A673 (cell line): ENCODE results near the gene BORCS8. TPM values are rescaled to one million over a fixed set of nuclear protein-coding genes. Genes with fewer than 3 reads are reported as not detected.
A peak's percentile ranks its signal among the peaks of the same experiment; 100 is the strongest.

Experiments
- BruUV-seq: library from RNA; stranded (reverse); fragments of 400-500 nt; replicated peaks from 2 replicates; lab custom pipeline; 2021; lab: Mats Ljungman, UMichigan
- CTCF ChIA-PET: fragments of 300-600 bp; sonication (Branson Sonifier 250); formaldehyde crosslinking; loops from one replicate; lab custom pipeline; 2022; ENCODE audit warnings: antibody characterized with exemption; lab: Charles Lee
- POLR2A ChIA-PET: fragments of 300-600 bp; sonication (Branson Sonifier 250); formaldehyde crosslinking; loops from one replicate; lab custom pipeline; 2022; ENCODE audit warnings: antibody characterized with exemption; ENCODE audit not compliant: low non-redundant PET; lab: Charles Lee
- DNase-seq: peaks from one replicate; pipeline ENCODE4 v3.0.0-alpha.2; 2015; ENCODE audit warnings: low spot score
- H3K27ac ChIP-seq: fragments of 200-600 bp; sonication (generic); 2 replicates; pipeline ENCODE4 v1.5.1; 2016; ENCODE audit warnings: mixed run types, low read depth, mild to moderate bottlenecking, mixed read lengths, antibody characterized with exemption, low read length; ENCODE audit not compliant: poor library complexity, severe bottlenecking
- H3K27me3 ChIP-seq: fragments of 200-600 bp; sonication (generic); replicated peaks from 2 replicates; pipeline ENCODE4 v1.6.1; 2017; ENCODE audit warnings: mixed run types, low read depth, mild to moderate bottlenecking, mixed read lengths, antibody characterized with exemption, low read length; ENCODE audit not compliant: insufficient read depth, poor library complexity
- H3K36me3 ChIP-seq: fragments of 200-600 bp; sonication (generic); 2 replicates; pipeline ENCODE4 v1.6.1; 2016; ENCODE audit warnings: mixed run types, mild to moderate bottlenecking, mixed read lengths, antibody characterized with exemption, low read length; ENCODE audit not compliant: insufficient read depth, poor library complexity, severe bottlenecking
- H3K4me1 ChIP-seq: fragments of 200-600 bp; sonication (generic); 2 replicates; pipeline ENCODE4 v1.6.1; 2017; ENCODE audit warnings: mixed run types, mild to moderate bottlenecking, mixed read lengths, antibody characterized with exemption, low read length; ENCODE audit not compliant: insufficient read depth, poor library complexity, severe bottlenecking
- H3K4me3 ChIP-seq: fragments of 200-600 bp; sonication (generic); 2 replicates; pipeline ENCODE4 v1.5.1; 2016; ENCODE audit warnings: low read depth, mixed run types, mild to moderate bottlenecking, mixed read lengths, low read length; ENCODE audit not compliant: poor library complexity, severe bottlenecking
- H3K9me3 ChIP-seq: fragments of 200-600 bp; sonication (generic); 2 replicates; pipeline ENCODE4 v1.6.1; 2016; ENCODE audit warnings: mixed run types, low read depth, mild to moderate bottlenecking, mixed read lengths, antibody characterized with exemption, low read length; ENCODE audit not compliant: poor library complexity, severe bottlenecking
- CTCF ChIP-seq: fragments of 300-800, 200-600 bp; sonication (generic); conservative IDR thresholded peaks from 2 replicates; pipeline ENCODE4 v1.5.1; 2017; ENCODE audit warnings: low read depth, mild to moderate bottlenecking, antibody characterized with exemption, low read length, moderate library complexity, mixed read lengths
- EZH2 ChIP-seq: fragments of 200-600 bp; sonication (generic); IDR thresholded peaks from 2 replicates; pipeline ENCODE4 v1.6.1; 2017; ENCODE audit warnings: borderline replicate concordance, low read depth, mild to moderate bottlenecking, mixed read lengths, antibody characterized with exemption, low read length; ENCODE audit not compliant: poor library complexity, severe bottlenecking
- intact Hi-C: fragments of 100-400 bp; cut with micrococcal nuclease; formaldehyde crosslinking; loops from one replicate; pipeline ENCODE4 v1.10.0; 2022; ENCODE audit not compliant: unreplicated experiment
- total RNA-seq: library from RNA; stranded (reverse); gene quantifications from 2 replicates; pipeline ENCODE4 v1.2.3, GENCODE V29; 2021

Gene BORCS8
- total RNA-seq, 1 experiment from 2014 or later, result 29.9 TPM

GRCh38 chr19:19185853-19186740, 5.9 kb downstream of the BORCS8 start:
- no peaks in the 10 kb centered on the region for H3K27me3 ChIP-seq
- ChIA-PET CTCF (interaction anchor here (1.0 kb wide), 1 partner anchor 156 kb away, joined by 5 read pairs; no protein-coding TSS in a partner anchor), POLR2A (interaction anchor here (0.6 kb wide), 1 partner anchor 16 kb away, joined by 4 read pairs; the partner anchor contains the start of gene MEF2B)
- no peak overlapping the region for H3K27ac ChIP-seq
- BruUV-seq, result no TSS peak
- H3K4me3 ChIP-seq, result no peak overlapping the region
- peak; percentile 77 for DNase-seq
- intact Hi-C loops, result loop anchor here (5.0 kb wide), 1 partner anchor 306 kb away; no protein-coding TSS in a partner anchor
- H3K4me1 ChIP-seq, result no peaks in the 10 kb centered on the region
- no peak for TF ChIP-seq EZH2
- peak; percentile 87 for TF ChIP-seq CTCF
- no peaks in the 10 kb centered on the region for H3K36me3 ChIP-seq
- H3K9me3 ChIP-seq, result no peaks in the 10 kb centered on the region

- Histone ChIP-seq H3K36me3 (no peaks in the 10 kb centered on the region), H3K4me1 (no peaks in the 10 kb centered on the region), H3K9me3 (no peaks in the 10 kb centered on the region), H3K27ac (no peak overlapping the region), H3K27me3 (no peaks in the 10 kb centered on the region), H3K4me3 (no peak overlapping the region)
- no TSS peak for BruUV-seq
- CTCF ChIA-PET, result no interaction called here
- TF ChIP-seq CTCF (no peak), EZH2 (no peak)
- DNase-seq, result no peak
- intact Hi-C loops, result no loop called here
- POLR2A ChIA-PET, result no interaction called here
These were observed 10.4 kb downstream of the BORCS8 start for GRCh38 chr19:19181488-19181998.

- ChIA-PET CTCF (no interaction called here), POLR2A (no interaction called here)
- H3K27me3 ChIP-seq, result no peaks in the 10 kb centered on the region
- no peaks in the 10 kb centered on the region for H3K36me3 ChIP-seq
- H3K9me3 ChIP-seq, result no peaks in the 10 kb centered on the region
- TF ChIP-seq CTCF, result no peak
- TF ChIP-seq EZH2, result no peak
- no peak for DNase-seq
- no peak overlapping the region for H3K27ac ChIP-seq
- BruUV-seq, result no TSS peak
- H3K4me1 ChIP-seq, result no peaks in the 10 kb centered on the region
- H3K4me3 ChIP-seq, result no peak overlapping the region
- intact Hi-C loops, result no loop called here
These were observed 12.2 kb downstream of the BORCS8 start for GRCh38 chr19:19179548-19180441.
